ES-I3 (cell line): ENCODE results near the gene NFAT5.
"Not testable (repeated sequence)": the region's sequence is repeated elsewhere in the genome, so short reads cannot be mapped to it uniquely, and the experiment has no call there.

Experiments used
- H3K36me3 ChIP-seq: 2 replicates; pipeline ENCODE4 v1.6.1; 2013; ENCODE audit warnings: mild to moderate bottlenecking, low read length, control low read depth, moderate library complexity; ENCODE audit not compliant: insufficient read depth
- H3K4me1 ChIP-seq: 2 replicates; pipeline ENCODE4 v1.6.1; 2013; ENCODE audit warnings: mild to moderate bottlenecking, control low read depth, low read length; ENCODE audit not compliant: insufficient read depth
- H3K9ac ChIP-seq: 2 replicates; pipeline ENCODE4 v1.6.1; 2013; ENCODE audit warnings: low read depth, mild to moderate bottlenecking, low read length, moderate library complexity
- H3K9me3 ChIP-seq: 2 replicates; pipeline ENCODE4 v1.6.1; 2013; ENCODE audit warnings: mild to moderate bottlenecking, low read length, moderate library complexity; ENCODE audit not compliant: control insufficient read depth, insufficient read depth

Gene NFAT5

DNA sequence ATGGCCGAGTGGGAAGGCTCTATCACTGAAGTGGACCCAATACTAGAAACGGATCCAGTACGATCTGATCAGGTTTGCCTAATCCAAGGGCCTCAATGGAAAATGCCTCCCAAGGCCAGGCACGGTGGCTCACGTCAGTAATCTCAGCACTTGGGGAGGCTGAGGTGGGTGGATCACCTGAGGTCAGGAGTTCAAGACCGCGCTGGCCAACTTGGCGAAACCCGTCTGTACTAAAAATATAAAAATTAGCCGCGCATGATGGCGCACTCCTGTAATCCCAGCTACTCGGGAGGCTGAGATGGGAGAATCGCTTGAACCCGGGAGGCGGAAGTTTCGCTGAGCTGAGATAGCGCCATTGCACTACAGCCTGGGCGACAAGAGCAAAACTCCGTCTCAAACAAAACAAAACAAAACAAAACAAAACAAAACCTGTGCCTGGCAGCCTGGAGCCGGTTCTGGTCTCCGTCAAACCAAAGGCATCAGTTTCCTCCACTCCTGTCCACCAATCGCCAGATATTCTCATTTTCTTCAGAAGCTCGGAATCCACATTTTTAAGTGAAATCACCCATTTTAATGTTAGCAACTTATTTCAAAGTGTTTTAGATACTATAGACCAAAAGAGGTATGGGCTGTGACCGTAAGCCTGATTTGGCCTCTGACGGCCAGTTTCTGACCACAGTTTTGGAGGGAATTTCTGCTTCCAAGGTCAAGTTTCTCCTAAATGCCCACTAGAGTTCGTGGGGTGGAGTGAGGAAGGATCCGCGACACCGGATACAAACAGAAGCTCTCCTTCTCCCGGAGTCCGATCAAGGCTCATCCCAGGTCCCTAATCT, 159.9 kb downstream of the NFAT5 start:
- H3K4me1 ChIP-seq: peaks cover 7% of the 10 kb centered on the region
- H3K36me3 ChIP-seq: no peaks in the 10 kb centered on the region
- H3K9me3 ChIP-seq: no peaks in the 10 kb centered on the region
- H3K9ac ChIP-seq: peak overlapping the region; percentile 62

GRCh38 chr16:69726313-69727060, 160.7 kb downstream of the NFAT5 start, which contains the start of gene NQO1:
Gene NQO1, minus strand, starts transcription at chr16:69726560. Its CDS starts 121 bp downstream, at chr16:69726439.
- no peaks in the 10 kb centered on the region for H3K9me3 ChIP-seq
- peak within 1 kb of the TSS; percentile 62 for H3K9ac ChIP-seq
- no peaks in the 10 kb centered on the region for H3K36me3 ChIP-seq
- H3K4me1 ChIP-seq: peaks cover 7% of the 10 kb centered on the region

DNA sequence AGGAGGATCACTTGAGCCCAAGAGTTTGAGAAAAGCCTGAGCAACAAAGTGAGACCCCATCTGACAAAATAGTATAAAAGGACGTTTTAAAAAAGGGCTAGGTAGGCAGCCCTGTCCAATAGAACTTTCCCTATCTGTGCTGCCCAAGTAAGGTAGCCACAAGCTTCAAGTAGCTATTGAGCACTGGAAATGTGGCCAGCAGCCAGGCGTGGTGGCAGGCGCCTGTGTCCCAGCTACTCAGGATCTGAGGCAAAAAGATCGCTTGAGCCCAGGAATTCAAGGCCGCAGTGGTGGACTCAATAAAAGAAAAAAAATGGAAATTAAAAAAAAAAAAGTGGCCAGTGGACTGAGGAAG, 162.1 kb downstream of the NFAT5 start:
- Histone ChIP-seq H3K36me3 (no peaks in the 10 kb centered on the region), H3K9ac (peak overlapping the region; percentile 62), H3K9me3 (no peaks in the 10 kb centered on the region), H3K4me1 (0 out of 2 replicates have a peak, but pooled peaks cover 3% of the 10 kb centered on the region)

GRCh38 chr16:69729030-69729429, 163.3 kb downstream of the NFAT5 start:
- H3K9ac ChIP-seq, H3K4me1 ChIP-seq, H3K36me3 ChIP-seq, H3K9me3 ChIP-seq: not testable (repeated sequence)

DNA sequence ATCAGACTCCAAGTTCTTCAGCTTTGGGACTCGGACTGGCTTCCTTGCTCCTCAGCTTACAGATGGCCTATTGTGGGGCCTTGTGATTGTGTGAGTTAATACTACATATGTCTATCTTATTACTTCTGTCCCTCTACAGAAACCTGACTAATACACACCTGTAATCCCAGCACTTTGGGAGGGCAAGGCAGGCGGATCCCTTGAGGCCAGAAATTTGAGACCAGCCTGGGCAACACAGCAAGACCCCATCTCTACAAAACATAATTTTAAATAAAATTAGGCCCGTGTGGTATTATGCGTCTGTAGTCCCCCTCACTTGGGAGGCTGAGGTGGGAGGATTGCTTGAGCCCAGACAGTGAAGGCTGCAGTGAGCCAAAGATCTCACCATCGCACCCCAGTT, 165.5 kb downstream of the NFAT5 start:
- not testable (repeated sequence) for H3K4me1 ChIP-seq, H3K36me3 ChIP-seq, H3K9ac ChIP-seq, H3K9me3 ChIP-seq

DNA sequence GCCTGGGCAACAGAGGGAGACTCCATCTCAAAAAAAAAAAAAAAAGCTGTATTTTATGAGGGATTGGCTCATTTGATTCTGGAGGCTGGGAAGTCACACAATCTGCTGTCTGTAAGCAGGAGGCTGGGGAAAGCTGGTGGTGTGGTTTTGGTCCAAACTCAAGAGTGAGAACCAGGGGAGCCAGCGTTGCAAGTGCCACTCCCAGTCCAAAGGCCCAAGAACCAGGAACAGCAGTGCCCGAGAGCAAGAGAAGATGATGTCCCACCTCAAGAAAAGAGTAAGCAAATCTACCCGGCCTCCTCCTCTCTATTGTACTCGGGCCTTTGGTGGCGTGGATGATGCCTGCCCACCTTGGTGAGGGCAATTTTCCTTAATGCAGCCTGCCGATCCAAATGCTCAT, 166.3 kb downstream of the NFAT5 start:
- 0 out of 2 replicates have a peak, but pooled peaks cover 3% of the 10 kb centered on the region for H3K4me1 ChIP-seq
- no peaks in the 10 kb centered on the region for H3K36me3 ChIP-seq
- no peak overlapping the region for H3K9ac ChIP-seq
- no peaks in the 10 kb centered on the region for H3K9me3 ChIP-seq

- Histone ChIP-seq H3K4me1 (no peaks in the 10 kb centered on the region), H3K36me3 (peaks cover 40% of the 10 kb centered on the region), H3K9me3 (no peaks in the 10 kb centered on the region)
Measured at GRCh38 chr16:69741519-69741918, 175.8 kb downstream of the NFAT5 start.

GRCh38 chr16:69741951-69742904, 176.5 kb downstream of the NFAT5 start:
- Histone ChIP-seq H3K9me3 (no peaks in the 10 kb centered on the region), H3K4me1 (no peaks in the 10 kb centered on the region), H3K9ac (no peak overlapping the region), H3K36me3 (peaks cover 40% of the 10 kb centered on the region)

More at GRCh38 chr16:69741519-69741918, 175.8 kb downstream of the NFAT5 start:
- no peak overlapping the region for H3K9ac ChIP-seq

GRCh38 chr16:69744363-69745231, 178.8 kb downstream of the NFAT5 start:
- Histone ChIP-seq H3K4me1 (no peaks in the 10 kb centered on the region), H3K9me3 (no peaks in the 10 kb centered on the region), H3K9ac (no peak overlapping the region), H3K36me3 (peaks cover 52% of the 10 kb centered on the region)

GRCh38 chr16:69745232-69745612, 179.5 kb downstream of the NFAT5 start:
- H3K9ac ChIP-seq: no peak overlapping the region
- H3K36me3 ChIP-seq: peaks cover 54% of the 10 kb centered on the region
- H3K4me1 ChIP-seq: no peaks in the 10 kb centered on the region

GRCh38 chr16:69745959-69746358, 180.2 kb downstream of the NFAT5 start:
- Histone ChIP-seq H3K36me3 (peaks cover 57% of the 10 kb centered on the region), H3K9ac (no peak overlapping the region), H3K9me3 (no peaks in the 10 kb centered on the region), H3K4me1 (no peaks in the 10 kb centered on the region)

More at GRCh38 chr16:69745232-69745612, 179.5 kb downstream of the NFAT5 start:
- H3K9me3 ChIP-seq: no peaks in the 10 kb centered on the region

DNA sequence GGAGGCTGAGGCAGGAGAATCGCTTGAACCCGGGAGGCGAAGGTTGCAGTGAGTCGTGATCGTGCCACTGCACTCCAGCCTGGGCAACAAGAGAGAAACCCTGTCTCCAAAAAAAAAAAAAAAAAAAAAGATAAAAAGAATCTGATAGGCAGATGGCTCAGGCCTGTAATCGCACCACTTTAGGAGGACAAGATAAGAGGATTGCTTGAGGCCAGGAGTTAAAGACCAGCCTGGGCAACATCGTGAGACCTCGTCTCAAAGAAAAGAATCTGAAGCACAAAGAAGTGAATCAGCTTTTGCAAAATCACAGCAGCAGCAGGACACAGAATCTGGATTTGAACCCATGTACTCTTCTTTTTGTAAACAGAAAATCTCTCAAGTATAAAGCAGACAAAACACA, 181.3 kb downstream of the NFAT5 start:
- no peaks in the 10 kb centered on the region for H3K4me1 ChIP-seq
- no peak overlapping the region for H3K9ac ChIP-seq
- H3K36me3 ChIP-seq: peaks cover 57% of the 10 kb centered on the region
- H3K9me3 ChIP-seq: no peaks in the 10 kb centered on the region

DNA sequence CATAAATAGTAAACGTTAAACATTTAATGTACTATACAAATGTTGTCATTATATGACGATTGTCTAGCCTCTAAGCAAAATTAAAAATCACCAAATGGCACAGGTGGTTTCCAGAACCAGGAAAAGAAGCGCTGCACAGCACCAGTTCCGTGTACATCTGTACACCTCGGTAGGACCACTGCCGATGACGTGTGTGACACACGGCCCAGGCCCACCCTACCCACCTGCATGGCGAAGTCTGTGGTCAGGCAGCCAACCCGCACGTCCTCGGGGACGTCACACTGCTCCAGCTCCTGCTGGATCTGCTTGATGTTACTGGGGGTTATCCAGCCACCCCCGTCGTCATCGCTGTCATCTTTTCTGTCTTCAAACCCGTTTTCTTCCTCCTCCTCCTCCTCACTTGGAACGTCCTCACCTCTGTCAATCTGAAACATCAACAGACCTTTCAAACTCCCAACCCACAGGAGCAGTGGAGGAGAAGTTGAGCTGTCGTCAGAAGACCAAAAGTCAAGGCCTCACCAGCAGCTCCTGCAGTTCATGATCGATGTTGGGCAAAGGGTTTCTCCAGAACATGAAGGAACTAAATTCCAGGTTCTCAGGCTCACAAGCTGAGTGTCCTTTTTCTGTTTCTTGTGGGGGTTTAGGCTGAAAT, 183.1 kb downstream of the NFAT5 start:
- Histone ChIP-seq H3K4me1 (no peaks in the 10 kb centered on the region), H3K9me3 (no peaks in the 10 kb centered on the region), H3K36me3 (peaks cover 53% of the 10 kb centered on the region), H3K9ac (no peak overlapping the region)
